HCT116 (cell line): ENCODE data around the gene SIRT3. TPM values are rescaled to one million over a fixed set of nuclear protein-coding genes. Genes with fewer than 3 reads are reported as not detected.

Source experiments
- ATAC-seq: fragments of 200-7000 bp; cut with Tn5 transposase; 2 replicates; pipeline ENCODE4 v1.9.1; 2020; ENCODE audit warnings: mild to moderate bottlenecking, moderate library complexity
- BruUV-seq: library from RNA; stranded (reverse); fragments of 400-500 nt; replicated peaks from 2 replicates; lab custom pipeline; 2021; lab: Mats Ljungman, UMichigan
- CTCF ChIA-PET: fragments of 300-600 bp; sonication (Branson Sonifier 250); formaldehyde crosslinking; loops from one replicate; lab custom pipeline; 2021; ENCODE audit warnings: antibody characterized with exemption; lab: Charles Lee
- POLR2A ChIA-PET: fragments of 300-600, 350-600 bp; sonication (Branson Sonifier 250); formaldehyde crosslinking; loops from one replicate; lab custom pipeline; 2021; ENCODE audit warnings: antibody characterized with exemption; lab: Charles Lee
- RAD21 ChIA-PET, 2 experiments: fragments of 300-600 bp; sonication (Branson Sonifier 250); formaldehyde crosslinking; loops; one replicate each; lab custom pipeline; 2023; ENCODE audit warnings: low total read pairs in 2 of 2; ENCODE audit not compliant: uncharacterized antibody in 2 of 2, unreplicated experiment in 2 of 2, low non-redundant PET in 1 of 2; lab: Charles Lee
- DNase-seq: peaks from one replicate; pipeline ENCODE4 v3.0.0-alpha.2; 2010; ENCODE audit warnings: low read depth, low spot score
- H2AFZ ChIP-seq: fragments of 200-600 bp; shearing (Covaris generic), sonication (generic); 2 replicates; pipeline ENCODE4 v1.6.1; 2017; ENCODE audit warnings: low read depth, mixed run types, mixed read lengths, antibody characterized with exemption, low read length; ENCODE audit not compliant: poor library complexity, severe bottlenecking
- H3K27ac ChIP-seq: 2 replicates; pipeline ENCODE4 v1.5.1; 2012; ENCODE audit warnings: low read depth, low read length
- H3K27me3 ChIP-seq: fragments of 200-600 bp; sonication (generic); 2 replicates; pipeline ENCODE4 v1.6.1; 2016; ENCODE audit warnings: mixed run types, low read length, mixed read lengths; ENCODE audit not compliant: insufficient read depth
- H3K36me3 ChIP-seq, 2 experiments: fragments of 200-500 bp in 1 of 2; fragments of 200-600 bp in 1 of 2; sonication (Bioruptor generic) in 1 of 2; sonication (generic) in 1 of 2; 2 replicates each; pipeline versions ENCODE4 v1.5.1 to v1.6.1; 2014 to 2016; ENCODE audit warnings: low read length in 2 of 2, inconsistent platforms in 1 of 2, mixed read lengths in 1 of 2, mixed run types in 1 of 2; ENCODE audit not compliant: insufficient read depth in 2 of 2, control insufficient read depth in 1 of 2
- H3K4me1 ChIP-seq, 2 experiments: fragments of 200-600 bp in 1 of 2; sonication (generic) in 1 of 2; 2 replicates each; pipeline versions ENCODE4 v1.5.1 to v1.6.1; 2012 to 2017; ENCODE audit warnings: low read length in 2 of 2, inconsistent platforms in 1 of 2, mild to moderate bottlenecking in 1 of 2, mixed read lengths in 1 of 2, mixed run types in 1 of 2, moderate library complexity in 1 of 2; ENCODE audit not compliant: insufficient read depth in 2 of 2, control insufficient read depth in 1 of 2
- H3K4me2 ChIP-seq: fragments of 200-600 bp; sonication (generic); 2 replicates; pipeline ENCODE4 v1.6.1; 2017; ENCODE audit warnings: mixed run types, low read length, mixed read lengths
- H3K4me3 ChIP-seq, 2 experiments: fragments of 200-600 bp in 1 of 2; sonication (generic) in 1 of 2; replicated peaks in 1 of 2; 2 replicates each; pipeline ENCODE4 v1.5.1; 2011 to 2016; ENCODE audit warnings: low read length in 2 of 2, control low read depth in 1 of 2, low read depth in 1 of 2, mild to moderate bottlenecking in 1 of 2, mixed read lengths in 1 of 2, mixed run types in 1 of 2
- H3K79me2 ChIP-seq: fragments of 200-600 bp; sonication (generic); 2 replicates; pipeline ENCODE4 v1.6.1; 2017; ENCODE audit warnings: mild to moderate bottlenecking, mixed run types, low read length, moderate library complexity, mixed read lengths; ENCODE audit not compliant: insufficient read depth
- H3K9ac ChIP-seq: fragments of 200-600 bp; sonication (generic); 2 replicates; pipeline ENCODE4 v1.6.1; 2016; ENCODE audit warnings: low read length, mixed read lengths
- H3K9me2 ChIP-seq: fragments of 200-600 bp; sonication (generic), shearing (Covaris generic); 2 replicates; pipeline ENCODE4 v1.6.1; 2017; ENCODE audit warnings: mixed run types, mild to moderate bottlenecking, moderate library complexity; ENCODE audit not compliant: insufficient read depth
- H3K9me3 ChIP-seq, 2 experiments: fragments of 200-500 bp in 1 of 2; fragments of 200-600 bp in 1 of 2; sonication (Bioruptor generic) in 1 of 2; sonication (generic) in 1 of 2; 2 replicates each; pipeline ENCODE4 v1.6.1; 2014 to 2017; ENCODE audit warnings: low read length in 2 of 2, mixed read lengths in 2 of 2, inconsistent platforms in 1 of 2, low read depth in 1 of 2, mild to moderate bottlenecking in 1 of 2, mixed run types in 1 of 2, moderate library complexity in 1 of 2; ENCODE audit not compliant: control insufficient read depth in 1 of 2, insufficient read depth in 1 of 2
- H4K20me1 ChIP-seq: fragments of 200-600 bp; sonication (generic), shearing (Covaris generic); 2 replicates; pipeline ENCODE4 v1.6.1; 2017; ENCODE audit warnings: mixed run types, mild to moderate bottlenecking, moderate library complexity; ENCODE audit not compliant: insufficient read depth
- ATF3 ChIP-seq: IDR thresholded peaks from 2 replicates; pipeline ENCODE4 v1.6.1; 2012
- ELF1 ChIP-seq: IDR thresholded peaks from 2 replicates; pipeline ENCODE4 v1.6.1; 2012; ENCODE audit warnings: low read depth, borderline replicate concordance
- JUND ChIP-seq: IDR thresholded peaks from 2 replicates; pipeline ENCODE4 v1.6.1; 2012
- POLR2AphosphoS5 ChIP-seq: IDR thresholded peaks from 2 replicates; pipeline ENCODE4 v1.6.1; 2011; ENCODE audit warnings: mild to moderate bottlenecking, low read depth, low read length, moderate library complexity
- ZBTB33 ChIP-seq: IDR thresholded peaks from 2 replicates; pipeline ENCODE4 v1.6.1; 2011; ENCODE audit warnings: mild to moderate bottlenecking, low read length, moderate library complexity; ENCODE audit not compliant: insufficient replicate concordance; ENCODE audit errors: extremely low read depth
- ZFX ChIP-seq: fragments of 450-650 bp; IDR thresholded peaks from 2 replicates; pipeline ENCODE4 v1.6.1; 2017
- intact Hi-C: fragments of 100-400 bp; cut with micrococcal nuclease; formaldehyde crosslinking; loops from 2 replicates; pipeline ENCODE4 v1.10.0; 2022
- total RNA-seq: library from RNA; stranded (reverse); gene quantifications from one replicate; pipeline ENCODE4 v1.2.1, GENCODE V29; 2021; ENCODE audit not compliant: unreplicated experiment

The SIRT3 gene
- total RNA-seq, 1 experiment from 2014 or later: 17.9 TPM

- Histone ChIP-seq H3K79me2 (peaks cover 72% of the 10 kb centered on the region), H3K36me3 (peaks cover 38 to 62% of the 10 kb centered on the region in 2 experiments), H3K27ac (peak overlapping the region; percentile 94), H3K27me3 (no peaks in the 10 kb centered on the region), H3K9me3 (no peaks in the 10 kb centered on the region), H3K4me2 (peak overlapping the region; percentile 91), H3K9ac (peak overlapping the region; percentile 89), H4K20me1 (no peaks in the 10 kb centered on the region), H3K4me3 (peak overlapping the region; percentile 76 to 99), H3K4me1 (peaks cover 16 to 24% of the 10 kb centered on the region in 2 experiments), H3K9me2 (no peaks in the 10 kb centered on the region), H2AFZ (no peak overlapping the region)
- ChIA-PET POLR2A (no interaction called here), CTCF (no interaction called here), RAD21 (no interaction called here)
- intact Hi-C loops: no loop called here
- ATAC-seq (peak; percentile 71), DNase-seq (peak; percentile 43)
- no TSS peak for BruUV-seq
- no peak for TF ChIP-seq JUND
- TF ChIP-seq ZFX: peak; percentile 53; the same call in 1 of the 2 replicates
- no peak for TF ChIP-seq ATF3
- TF ChIP-seq ZBTB33: peak; percentile 10
- TF ChIP-seq POLR2AphosphoS5: peak; percentile 86
- TF ChIP-seq ELF1: no peak
These were observed 27.8 kb downstream of the SIRT3 start for GRCh38 chr11:208181-208916.
